Caco-2 (cell line): ENCODE data around the gene COQ9. TPM values are rescaled to one million over a fixed set of nuclear protein-coding genes. Genes with fewer than 3 reads are reported as not detected.
A peak's percentile ranks its signal among the peaks of the same experiment; 100 is the strongest.

Source experiments
- BruUV-seq: library from RNA; stranded (reverse); fragments of 400-500 nt; replicated peaks from 2 replicates; lab custom pipeline; 2021; lab: Mats Ljungman, UMichigan
- CTCF ChIA-PET: fragments of 300-600 bp; sonication (Branson Sonifier 250); formaldehyde crosslinking; loops from one replicate; lab custom pipeline; 2022; ENCODE audit warnings: antibody characterized with exemption; lab: Charles Lee
- POLR2A ChIA-PET: fragments of 300-600 bp; sonication (Branson Sonifier 250); formaldehyde crosslinking; loops from one replicate; lab custom pipeline; 2022; ENCODE audit warnings: antibody characterized with exemption; lab: Charles Lee
- DNase-seq, 2 experiments: peaks; one replicate each; pipeline versions ENCODE4 v3.0.0 to v3.0.0-alpha.2; 2020 to 2022
- H3K27me3 ChIP-seq: replicated peaks from 2 replicates; pipeline ENCODE4 v1.6.0; 2011; ENCODE audit warnings: low read length; ENCODE audit not compliant: control insufficient read depth, insufficient read depth
- H3K36me3 ChIP-seq: 2 replicates; pipeline ENCODE4 v1.5.1; 2011; ENCODE audit warnings: low read length; ENCODE audit not compliant: control insufficient read depth, insufficient read depth
- H3K4me1 ChIP-seq: fragments of 250-450 bp; sonication (Bioruptor Pico); 2 replicates; pipeline ENCODE4 v1.5.1; 2020; ENCODE audit warnings: mild to moderate bottlenecking
- H3K4me3 ChIP-seq: 2 replicates; pipeline ENCODE4 v1.5.1; 2011; ENCODE audit warnings: low read depth, mild to moderate bottlenecking, control low read depth, low read length
- H3K9me3 ChIP-seq: fragments of 250-450 bp; sonication (Bioruptor Pico); 2 replicates; pipeline ENCODE4 v1.5.1; 2020; ENCODE audit warnings: mild to moderate bottlenecking, moderate library complexity
- H3K27ac Mint-ChIP-seq: one replicate; pipeline ENCODE4 v1.8.0; 2022; ENCODE audit warnings: mixed read lengths; ENCODE audit not compliant: unreplicated experiment
- H3K27me3 Mint-ChIP-seq: one replicate; pipeline ENCODE4 v1.8.0; 2022; ENCODE audit warnings: mixed read lengths; ENCODE audit not compliant: insufficient read depth, unreplicated experiment
- H3K36me3 Mint-ChIP-seq: one replicate; pipeline ENCODE4 v1.8.0; 2022; ENCODE audit warnings: mild to moderate bottlenecking, mixed read lengths; ENCODE audit not compliant: insufficient read depth, unreplicated experiment
- H3K4me1 Mint-ChIP-seq: one replicate; pipeline ENCODE4 v1.8.0; 2022; ENCODE audit warnings: low read depth, mixed read lengths; ENCODE audit not compliant: unreplicated experiment
- H3K4me3 Mint-ChIP-seq: one replicate; pipeline ENCODE4 v1.8.0; 2022; ENCODE audit warnings: mild to moderate bottlenecking, moderate library complexity, mixed read lengths; ENCODE audit not compliant: unreplicated experiment
- H3K9me3 Mint-ChIP-seq: one replicate; pipeline ENCODE4 v1.8.0; 2022; ENCODE audit warnings: mixed read lengths; ENCODE audit not compliant: unreplicated experiment
- intact Hi-C: fragments of 100-400 bp; cut with micrococcal nuclease; formaldehyde crosslinking; loops from one replicate; pipeline ENCODE4 v1.10.0; 2022; ENCODE audit not compliant: unreplicated experiment
- total RNA-seq: library from RNA; stranded (reverse); gene quantifications from 2 replicates; pipeline ENCODE4 v1.2.3, GENCODE V29; 2022
- TF ChIP-seq, protein P1 (sequence below), 2 experiments: fragments of 200-600 bp in 1 of 2; IDR thresholded peaks; 1 replicate in 1 of 2; 2 replicates in 1 of 2; pipeline versions ENCODE4 v1.5.1 to v1.8.0; 2011 to 2022; ENCODE audit warnings: antibody characterized with exemption in 1 of 2, control low read depth in 1 of 2, inconsistent platforms in 1 of 2, low read depth in 1 of 2, low read length in 1 of 2, mild to moderate bottlenecking in 1 of 2, moderate library complexity in 1 of 2; ENCODE audit not compliant: insufficient read depth in 1 of 2, severe bottlenecking in 1 of 2, unreplicated experiment in 1 of 2

The COQ9 gene
- total RNA-seq, 1 experiment from 2014 or later: 50.9 TPM

- H3K27ac Mint-ChIP-seq: peak overlapping the region; percentile 72
- BruUV-seq: TSS peak; percentile 32
- DNase-seq: peak in 1 of 2 experiments; percentile 40
- ChIA-PET POLR2A (interaction anchor here (1.1 kb wide), 1 partner anchor 56 kb away, joined by 9 read pairs; no protein-coding TSS in a partner anchor), CTCF (interaction anchor here (1.3 to 1.4 kb wide), 2 partner anchors 10 to 48 kb away, joined by 3 to 4 read pairs; partner anchors contain the start of gene POLR2C)
- TF ChIP-seq, protein P1, sequence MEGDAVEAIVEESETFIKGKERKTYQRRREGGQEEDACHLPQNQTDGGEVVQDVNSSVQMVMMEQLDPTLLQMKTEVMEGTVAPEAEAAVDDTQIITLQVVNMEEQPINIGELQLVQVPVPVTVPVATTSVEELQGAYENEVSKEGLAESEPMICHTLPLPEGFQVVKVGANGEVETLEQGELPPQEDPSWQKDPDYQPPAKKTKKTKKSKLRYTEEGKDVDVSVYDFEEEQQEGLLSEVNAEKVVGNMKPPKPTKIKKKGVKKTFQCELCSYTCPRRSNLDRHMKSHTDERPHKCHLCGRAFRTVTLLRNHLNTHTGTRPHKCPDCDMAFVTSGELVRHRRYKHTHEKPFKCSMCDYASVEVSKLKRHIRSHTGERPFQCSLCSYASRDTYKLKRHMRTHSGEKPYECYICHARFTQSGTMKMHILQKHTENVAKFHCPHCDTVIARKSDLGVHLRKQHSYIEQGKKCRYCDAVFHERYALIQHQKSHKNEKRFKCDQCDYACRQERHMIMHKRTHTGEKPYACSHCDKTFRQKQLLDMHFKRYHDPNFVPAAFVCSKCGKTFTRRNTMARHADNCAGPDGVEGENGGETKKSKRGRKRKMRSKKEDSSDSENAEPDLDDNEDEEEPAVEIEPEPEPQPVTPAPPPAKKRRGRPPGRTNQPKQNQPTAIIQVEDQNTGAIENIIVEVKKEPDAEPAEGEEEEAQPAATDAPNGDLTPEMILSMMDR (IDR thresholded peaks at IDR 0.05; ENCODE audit: insufficient read depth in 1 of 2, low read depth in 1 of 2, low read length in 1 of 2, severe bottlenecking in 1 of 2, unreplicated experiment in 1 of 2): no peak
- no peaks in the 10 kb centered on the region for H3K9me3 ChIP-seq
- H3K4me1 Mint-ChIP-seq: peaks cover 7% of the 10 kb centered on the region
- H3K4me3 ChIP-seq: no peak overlapping the region
- no peaks in the 10 kb centered on the region for H3K27me3 Mint-ChIP-seq
- peaks cover 80% of the 10 kb centered on the region for H3K36me3 Mint-ChIP-seq
- no peaks in the 10 kb centered on the region for H3K27me3 ChIP-seq
- peaks cover 27% of the 10 kb centered on the region for H3K36me3 ChIP-seq
- H3K4me1 ChIP-seq: peaks cover 29% of the 10 kb centered on the region
- H3K9me3 Mint-ChIP-seq: no peaks in the 10 kb centered on the region
- intact Hi-C loops: no loop called here
- H3K4me3 Mint-ChIP-seq: peak overlapping the region; percentile 35
Measured at GRCh38 chr16:57471852-57472664, 24.8 kb downstream of the COQ9 start.

DNA sequence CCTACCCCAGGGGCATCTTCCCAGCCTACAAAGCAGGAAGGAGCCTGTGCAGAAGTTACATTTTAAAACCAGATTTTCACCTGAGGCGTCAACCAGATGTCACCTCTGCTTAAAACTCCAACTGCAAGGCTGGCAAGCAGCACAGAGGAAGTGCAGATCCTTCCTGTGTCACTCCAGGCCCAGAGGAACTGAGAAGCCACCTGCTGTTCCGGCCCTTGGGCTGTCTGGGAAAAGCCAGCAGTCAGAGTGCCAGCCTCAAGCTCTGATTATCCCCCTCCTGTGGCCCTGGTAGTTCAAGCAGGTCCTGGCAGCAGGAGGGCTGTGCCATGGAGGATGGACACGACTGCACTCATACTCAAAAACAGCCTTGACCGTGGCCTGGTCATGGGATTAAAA, 25.4 kb downstream of the COQ9 start:
- intact Hi-C loops: no loop called here
- CTCF ChIA-PET: interaction anchor here (1.4 kb wide), 1 partner anchor 47 kb away, joined by 3 read pairs; no protein-coding TSS in a partner anchor

DNA sequence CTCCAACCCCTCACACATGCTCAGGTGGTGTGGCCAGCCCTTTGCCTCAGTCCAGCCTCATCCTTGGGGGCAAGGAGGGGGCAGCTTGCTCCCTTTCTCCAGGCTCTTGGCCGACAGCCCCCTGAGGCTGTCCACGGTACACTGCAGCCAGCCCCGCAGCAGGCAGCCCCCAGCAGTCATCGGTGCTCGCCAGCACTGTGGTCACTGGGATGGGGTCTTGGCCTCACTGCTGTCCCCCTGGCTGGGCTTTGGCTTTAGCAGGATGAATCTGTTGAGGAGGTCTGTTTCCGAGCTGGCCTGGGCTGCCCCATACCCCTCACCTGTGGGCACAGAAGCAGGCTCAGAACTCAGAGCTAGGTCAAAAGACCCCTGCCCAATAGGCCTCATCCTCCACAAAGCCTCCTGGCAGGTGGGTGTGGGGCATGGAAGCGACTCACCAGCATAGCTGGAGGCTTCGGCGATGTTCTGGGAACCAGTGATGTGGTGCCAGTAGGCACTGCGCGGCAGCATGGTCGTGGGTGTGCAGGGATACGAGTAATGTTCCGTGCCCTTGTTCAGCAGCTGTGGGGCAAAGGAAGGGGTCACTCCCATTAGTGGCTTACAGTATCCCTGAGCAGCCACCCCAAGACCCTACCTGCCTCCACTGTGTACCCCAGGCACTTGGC, 26.0 kb downstream of the COQ9 start:
- POLR2A ChIA-PET: no interaction called here
- BruUV-seq: no TSS peak
- intact Hi-C loops: no loop called here
- Mint-ChIP-seq H3K9me3 (no peaks in the 10 kb centered on the region), H3K4me3 (no peak overlapping the region), H3K4me1 (peaks cover 11% of the 10 kb centered on the region), H3K36me3 (peaks cover 71% of the 10 kb centered on the region), H3K27ac (peak overlapping the region; percentile 72), H3K27me3 (no peaks in the 10 kb centered on the region)
- Histone ChIP-seq H3K9me3 (no peaks in the 10 kb centered on the region), H3K36me3 (peaks cover 29% of the 10 kb centered on the region), H3K27me3 (no peaks in the 10 kb centered on the region), H3K4me3 (no peak overlapping the region), H3K4me1 (peaks cover 31% of the 10 kb centered on the region)
- no peak for DNase-seq
- CTCF ChIA-PET: no interaction called here
- TF ChIP-seq, protein P1 (IDR thresholded peaks at IDR 0.05; ENCODE audit: insufficient read depth in 1 of 2, low read depth in 1 of 2, low read length in 1 of 2, severe bottlenecking in 1 of 2, unreplicated experiment in 1 of 2): no peak

More for the DNA sequence above, 25.4 kb downstream of the COQ9 start:
- POLR2A ChIA-PET: no interaction called here
- Mint-ChIP-seq H3K36me3 (peaks cover 75% of the 10 kb centered on the region), H3K27me3 (no peaks in the 10 kb centered on the region), H3K4me3 (peak overlapping the region; percentile 35), H3K27ac (peak overlapping the region; percentile 72), H3K4me1 (peaks cover 7% of the 10 kb centered on the region), H3K9me3 (no peaks in the 10 kb centered on the region)
- H3K9me3 ChIP-seq: no peaks in the 10 kb centered on the region
- H3K4me1 ChIP-seq: peaks cover 30% of the 10 kb centered on the region
- H3K4me3 ChIP-seq: no peak overlapping the region
- no peak for DNase-seq
- H3K27me3 ChIP-seq: no peaks in the 10 kb centered on the region
- peaks cover 29% of the 10 kb centered on the region for H3K36me3 ChIP-seq
- no TSS peak for BruUV-seq
- TF ChIP-seq, protein P1 (IDR thresholded peaks at IDR 0.05; ENCODE audit: insufficient read depth in 1 of 2, low read depth in 1 of 2, low read length in 1 of 2, severe bottlenecking in 1 of 2, unreplicated experiment in 1 of 2): no peak
